ENCODE measurements around the gene ZNF175.

Gene ZNF175

DNA sequence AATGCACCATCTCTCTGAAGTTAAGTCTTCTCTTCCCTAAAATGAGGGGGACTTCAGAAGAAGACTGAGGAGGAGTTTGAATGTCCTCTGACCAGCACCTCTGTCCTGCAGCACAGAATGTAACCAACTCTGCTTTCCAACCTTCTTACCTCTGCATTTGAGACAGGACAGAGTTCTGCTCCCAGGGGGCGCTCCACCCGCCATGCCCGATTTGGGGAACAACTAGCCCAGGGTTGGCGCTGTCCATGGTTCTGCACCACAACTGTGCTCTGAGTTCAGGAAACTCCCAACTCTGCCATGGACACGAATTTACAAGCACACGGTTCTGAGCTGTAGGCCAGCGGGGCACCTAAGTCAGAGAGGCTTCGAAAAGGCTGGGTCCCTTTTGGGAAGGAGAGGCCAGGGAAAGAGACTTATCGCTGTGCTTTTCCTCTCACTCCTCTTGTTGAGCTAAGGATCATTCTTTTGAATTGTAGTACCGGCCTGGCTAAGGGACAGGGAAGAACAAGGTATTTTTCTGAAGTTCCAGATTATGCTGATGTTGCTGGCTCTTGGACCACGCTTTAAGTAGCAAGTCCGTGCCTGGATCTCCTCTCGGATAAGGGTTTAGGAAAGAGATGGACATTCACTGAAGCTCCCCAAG lies 37.0 kb downstream of the ZNF175 start:
- CTCF ChIA-PET: interaction anchor here (0.7 to 3.6 kb wide), 12 partner anchors 9 to 170 kb away, joined by 3 to 19 read pairs (median 4); no protein-coding TSS in a partner anchor
- H3K4me3 ChIP-seq (ENCODE audit: low read depth, low read length): no peak overlapping the region
- TF ChIP-seq, protein P1, sequence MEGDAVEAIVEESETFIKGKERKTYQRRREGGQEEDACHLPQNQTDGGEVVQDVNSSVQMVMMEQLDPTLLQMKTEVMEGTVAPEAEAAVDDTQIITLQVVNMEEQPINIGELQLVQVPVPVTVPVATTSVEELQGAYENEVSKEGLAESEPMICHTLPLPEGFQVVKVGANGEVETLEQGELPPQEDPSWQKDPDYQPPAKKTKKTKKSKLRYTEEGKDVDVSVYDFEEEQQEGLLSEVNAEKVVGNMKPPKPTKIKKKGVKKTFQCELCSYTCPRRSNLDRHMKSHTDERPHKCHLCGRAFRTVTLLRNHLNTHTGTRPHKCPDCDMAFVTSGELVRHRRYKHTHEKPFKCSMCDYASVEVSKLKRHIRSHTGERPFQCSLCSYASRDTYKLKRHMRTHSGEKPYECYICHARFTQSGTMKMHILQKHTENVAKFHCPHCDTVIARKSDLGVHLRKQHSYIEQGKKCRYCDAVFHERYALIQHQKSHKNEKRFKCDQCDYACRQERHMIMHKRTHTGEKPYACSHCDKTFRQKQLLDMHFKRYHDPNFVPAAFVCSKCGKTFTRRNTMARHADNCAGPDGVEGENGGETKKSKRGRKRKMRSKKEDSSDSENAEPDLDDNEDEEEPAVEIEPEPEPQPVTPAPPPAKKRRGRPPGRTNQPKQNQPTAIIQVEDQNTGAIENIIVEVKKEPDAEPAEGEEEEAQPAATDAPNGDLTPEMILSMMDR (IDR thresholded peaks at IDR 0.05; ENCODE audit: insufficient read depth, low read length, missing control alignments): peak; percentile 82
- POLR2A ChIA-PET: no interaction called here
- no peak for DNase-seq (ENCODE audit: low read depth, low spot score)

DNA sequence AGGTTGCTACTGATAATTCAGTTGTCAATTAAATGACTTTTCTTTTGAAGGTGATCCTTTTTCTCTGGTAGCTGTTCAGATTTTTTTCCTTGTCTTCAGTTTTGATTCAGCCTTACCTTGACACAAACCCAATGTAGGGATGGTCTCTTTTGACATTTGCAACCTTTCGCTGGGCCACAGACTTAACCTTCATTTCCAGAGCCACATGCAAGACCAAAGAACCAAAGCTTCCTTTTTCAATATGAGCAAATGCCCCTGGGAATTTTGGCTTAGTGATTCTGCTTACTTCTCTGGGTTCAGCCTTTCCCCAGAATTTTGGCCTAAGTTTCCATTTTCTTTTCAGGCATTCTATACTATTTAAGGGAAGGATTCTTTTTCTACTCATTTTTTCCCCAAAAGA lies 39.5 kb downstream of the ZNF175 start:
- CTCF ChIA-PET: interaction anchor here (0.6 to 3.6 kb wide), 2 partner anchors 10 to 167 kb away, joined by 3 to 19 read pairs; no protein-coding TSS in a partner anchor
- no peak for DNase-seq (ENCODE audit: low read depth, low spot score)
- TF ChIP-seq, protein P1 (IDR thresholded peaks at IDR 0.05; ENCODE audit: insufficient read depth, low read length, missing control alignments): no peak
- POLR2A ChIA-PET: no interaction called here
- H3K4me3 ChIP-seq (ENCODE audit: low read depth, low read length): no peak overlapping the region

DNA sequence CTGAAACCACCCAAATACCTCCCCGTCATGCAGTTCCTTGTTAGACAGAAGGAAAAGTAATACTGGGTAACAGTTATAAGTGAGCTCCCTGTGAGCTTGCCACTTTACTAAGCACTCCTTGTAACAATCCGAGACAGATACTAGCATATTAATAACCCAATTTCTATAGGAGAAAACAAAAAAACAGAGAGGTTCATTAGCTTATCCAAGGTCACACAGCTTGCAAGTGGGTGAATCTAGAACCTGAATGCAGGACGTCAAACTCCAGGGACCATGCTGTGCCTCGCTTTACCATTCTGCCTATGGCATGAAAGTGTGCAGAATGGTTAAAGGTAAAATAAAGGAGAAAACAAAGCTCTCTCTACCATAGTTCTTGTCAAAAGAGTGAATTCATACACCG lies 43.7 kb downstream of the ZNF175 start:
- ChIA-PET POLR2A (no interaction called here), CTCF (interaction anchor here (1.2 kb wide), 1 partner anchor 15 kb away, joined by 4 read pairs; no protein-coding TSS in a partner anchor)
- no peak overlapping the region for H3K4me3 ChIP-seq (ENCODE audit: low read depth, low read length)
- TF ChIP-seq, protein P1 (IDR thresholded peaks at IDR 0.05; ENCODE audit: insufficient read depth, low read length, missing control alignments): no peak
- DNase-seq (ENCODE audit: low read depth, low spot score): no peak

DNA sequence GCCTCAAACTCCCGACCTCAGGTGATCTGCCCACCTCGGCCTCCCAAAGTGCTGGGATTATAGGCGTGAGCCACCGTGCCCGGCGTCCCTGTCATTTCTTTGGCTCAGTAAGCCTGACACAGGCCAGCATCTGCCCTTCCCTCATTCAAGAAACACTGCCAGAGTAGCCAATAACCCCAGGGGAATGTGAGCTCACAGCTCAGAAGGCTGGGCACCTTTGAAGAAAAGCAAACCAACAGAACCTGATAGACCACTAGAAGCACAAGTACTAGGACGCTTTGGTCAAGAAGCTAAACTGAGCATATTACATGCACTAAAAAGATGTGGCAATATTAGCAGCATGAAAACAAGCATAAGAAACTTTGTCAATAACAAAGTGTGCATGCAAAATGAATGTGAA lies 44.9 kb downstream of the ZNF175 start:
- no peak for DNase-seq (ENCODE audit: low read depth, low spot score)
- no peak overlapping the region for H3K4me3 ChIP-seq (ENCODE audit: low read depth, low read length)
- POLR2A ChIA-PET: no interaction called here
- CTCF ChIA-PET: no interaction called here
- TF ChIP-seq, protein P1 (IDR thresholded peaks at IDR 0.05; ENCODE audit: insufficient read depth, low read length, missing control alignments): no peak

DNA sequence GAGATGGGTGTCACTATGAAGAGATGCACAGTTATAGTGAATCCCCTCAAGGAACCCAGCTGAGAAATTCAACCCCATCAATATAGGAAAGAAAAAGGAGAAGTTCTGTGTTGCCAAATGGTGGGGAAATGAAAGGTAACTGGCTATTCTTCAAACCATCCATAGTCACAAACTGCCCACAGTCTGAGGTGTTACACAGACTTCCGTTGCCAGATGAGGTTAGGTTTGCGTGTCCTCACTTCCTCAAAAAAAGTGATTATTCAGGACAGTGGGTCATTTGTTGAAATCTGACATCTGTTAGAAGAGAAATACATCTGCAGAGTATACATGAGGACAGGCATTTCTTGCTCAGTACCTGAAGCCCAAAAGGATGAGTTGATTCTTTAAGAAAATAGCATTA lies 50.1 kb downstream of the ZNF175 start:
- POLR2A ChIA-PET: no interaction called here
- no peak overlapping the region for H3K4me3 ChIP-seq (ENCODE audit: low read depth, low read length)
- DNase-seq (ENCODE audit: low read depth, low spot score): no peak
- CTCF ChIA-PET: interaction anchor here (1.0 kb wide), 1 partner anchor 36 kb away, joined by 5 read pairs; no protein-coding TSS in a partner anchor
- TF ChIP-seq, protein P1 (IDR thresholded peaks at IDR 0.05; ENCODE audit: insufficient read depth, low read length, missing control alignments): no peak

DNA sequence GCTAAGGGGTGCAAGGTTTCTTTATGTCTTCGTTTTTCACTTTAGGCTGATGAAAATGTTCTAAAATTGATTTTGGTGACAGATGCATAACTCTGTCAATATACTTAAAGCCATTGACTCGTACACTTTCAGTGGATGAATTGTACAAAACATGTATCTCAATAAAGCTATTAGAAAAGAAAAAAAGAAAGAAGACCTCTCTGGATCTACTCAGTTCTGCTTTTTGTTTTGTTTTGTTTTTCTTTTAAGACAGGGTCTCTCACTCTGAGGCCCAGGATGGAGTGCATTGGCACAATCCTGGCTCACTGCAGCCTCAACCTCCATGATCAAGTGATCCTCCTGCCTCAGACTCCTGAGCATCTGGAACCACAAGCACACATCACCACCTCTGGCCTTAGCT lies 55.6 kb downstream of the ZNF175 start:
- POLR2A ChIA-PET: no interaction called here
- TF ChIP-seq, protein P1 (IDR thresholded peaks at IDR 0.05; ENCODE audit: insufficient read depth, low read length, missing control alignments): no peak
- H3K4me3 ChIP-seq (ENCODE audit: low read depth, low read length): no peak overlapping the region
- DNase-seq (ENCODE audit: low read depth, low spot score): no peak
- CTCF ChIA-PET: interaction anchor here (1.4 kb wide), 1 partner anchor 34 kb away, joined by 4 read pairs; no protein-coding TSS in a partner anchor

Data from AG04449 (cell line).